Uterus (tissue), 4 donors: Measurements from ENCODE around the gene DNAJC24. TPM values are rescaled to one million over a fixed set of nuclear protein-coding genes. Genes with fewer than 3 reads are reported as not detected.

Experiments used
- DNase-seq, 2 donors: peaks; one replicate each; pipeline ENCODE4 v3.0.0-alpha.2; 2019 to 2020
- H3K27ac ChIP-seq, 2 donors: fragments of 200-600 bp; sonication (generic); 1 replicate in 1 of 2; 2 replicates in 1 of 2; pipeline ENCODE4 v1.5.1; 2016 to 2018
- H3K27me3 ChIP-seq, 2 donors: fragments of 200-600 bp; sonication (generic); one replicate each; pipeline ENCODE4 v1.5.1; 2018 to 2019; ENCODE audit warnings: control low read depth in 1 of 2
- H3K36me3 ChIP-seq, 2 donors: fragments of 200-600 bp; sonication (generic); one replicate each; pipeline ENCODE4 v1.5.1; 2019; ENCODE audit warnings: control low read depth in 1 of 2
- H3K4me1 ChIP-seq, 2 donors: fragments of 200-600 bp; sonication (generic); one replicate each; pipeline ENCODE4 v1.5.1; 2018 to 2019; ENCODE audit warnings: control low read depth in 1 of 2
- H3K4me3 ChIP-seq, 2 donors: fragments of 200-600 bp; sonication (generic); 1 replicate in 1 of 2; 2 replicates in 1 of 2; pipeline ENCODE4 v1.5.1; 2018 to 2019; ENCODE audit warnings: mild to moderate bottlenecking in 1 of 2
- H3K9me3 ChIP-seq, 2 donors: fragments of 200-600 bp; sonication (generic); one replicate each; pipeline ENCODE4 v1.5.1; 2019; ENCODE audit warnings: control low read depth in 1 of 2
- CTCF ChIP-seq, 4 experiments: fragments of 200-600 bp in 2 of 4; fragments of 450-650 bp in 2 of 4; sonication (generic) in 2 of 4; IDR thresholded peaks; one replicate each; pipeline ENCODE4 v1.5.1; 2016 to 2019; ENCODE audit warnings: antibody characterized with exemption in 4 of 4, mild to moderate bottlenecking in 2 of 4, moderate library complexity in 1 of 4
- POLR2A ChIP-seq, 2 donors: fragments of 450-650 bp; IDR thresholded peaks; one replicate each; pipeline ENCODE4 v1.6.1; 2016; ENCODE audit warnings: antibody characterized with exemption in 2 of 2, mild to moderate bottlenecking in 1 of 2, moderate library complexity in 1 of 2
- intact Hi-C: fragments of 100-400 bp; cut with DNase I; formaldehyde crosslinking; loops from one replicate; pipeline ENCODE4 v1.15.1; 2023; ENCODE audit warnings: low total_unique reads
- total RNA-seq, 4 donors: library from RNA; depleted of rRNA in 3 of 4; stranded (reverse); fragments of >200 nt in 3 of 4; gene quantifications; one replicate each; pipeline versions ENCODE4 v1.1.0 to v1.2.4, GENCODE V29; 2014 to 2023
- donor health status: DM: yes; HTN: yes; CAD: no.

The DNAJC24 gene
- total RNA-seq, 4 donors from 2014 or later, result 19.6 to 33.9 (median 23.0) TPM

GRCh38 chr11:31383116-31383515 lies 13.5 kb downstream of the DNAJC24 start:
- no peak for DNase-seq
- TF ChIP-seq POLR2A (IDR thresholded peaks at IDR 0.05) (no peak), CTCF (IDR thresholded peaks at IDR 0.05) (no peak)
- intact Hi-C loops, result no loop called here
- Histone ChIP-seq H3K9me3 (no peaks in the 10 kb centered on the region), H3K36me3 (no peaks in the 10 kb centered on the region), H3K4me1 (no peaks in the 10 kb centered on the region), H3K4me3 (no peak overlapping the region), H3K27me3 (no peaks in the 10 kb centered on the region), H3K27ac (no peak overlapping the region)

GRCh38 chr11:31387379-31387778 lies 17.7 kb downstream of the DNAJC24 start:
- no peak overlapping the region for H3K4me3 ChIP-seq
- intact Hi-C loops, result no loop called here
- no peak overlapping the region for H3K27ac ChIP-seq
- H3K27me3 ChIP-seq, result no peaks in the 10 kb centered on the region
- H3K36me3 ChIP-seq, result no peaks in the 10 kb centered on the region
- TF ChIP-seq POLR2A (IDR thresholded peaks at IDR 0.05) (no peak), CTCF (IDR thresholded peaks at IDR 0.05) (no peak)
- no peaks in the 10 kb centered on the region for H3K4me1 ChIP-seq
- H3K9me3 ChIP-seq, result no peaks in the 10 kb centered on the region
- no peak for DNase-seq

- H3K4me1 ChIP-seq, result no peaks in the 10 kb centered on the region
- no peak overlapping the region for H3K4me3 ChIP-seq
- H3K27me3 ChIP-seq, result no peaks in the 10 kb centered on the region
- H3K9me3 ChIP-seq, result no peaks in the 10 kb centered on the region
- DNase-seq, result no peak
- H3K27ac ChIP-seq, result no peak overlapping the region
- TF ChIP-seq CTCF (IDR thresholded peaks at IDR 0.05) (peak; percentile 21 to 30 (median 27)), POLR2A (IDR thresholded peaks at IDR 0.05) (no peak)
- no peaks in the 10 kb centered on the region for H3K36me3 ChIP-seq
- intact Hi-C loops, result no loop called here
Measured at GRCh38 chr11:31397239-31397834, 27.7 kb downstream of the DNAJC24 start.

- no peaks in the 10 kb centered on the region for H3K9me3 ChIP-seq
- no peak overlapping the region for H3K27ac ChIP-seq
- DNase-seq, result no peak
- H3K27me3 ChIP-seq, result no peaks in the 10 kb centered on the region
- H3K4me1 ChIP-seq, result no peaks in the 10 kb centered on the region
- no peak overlapping the region for H3K4me3 ChIP-seq
- no peaks in the 10 kb centered on the region for H3K36me3 ChIP-seq
- intact Hi-C loops, result no loop called here
- TF ChIP-seq POLR2A (IDR thresholded peaks at IDR 0.05), result no peak
- TF ChIP-seq CTCF (IDR thresholded peaks at IDR 0.05), result no peak
Measured at GRCh38 chr11:31404614-31405013, 35.0 kb downstream of the DNAJC24 start.

- Histone ChIP-seq H3K4me1 (no peaks in the 10 kb centered on the region), H3K36me3 (no peaks in the 10 kb centered on the region), H3K27ac (no peak overlapping the region), H3K4me3 (no peak overlapping the region), H3K9me3 (no peaks in the 10 kb centered on the region), H3K27me3 (no peaks in the 10 kb centered on the region)
- TF ChIP-seq POLR2A (IDR thresholded peaks at IDR 0.05) (no peak), CTCF (IDR thresholded peaks at IDR 0.05) (no peak)
- no peak for DNase-seq
- intact Hi-C loops, result no loop called here
Measured at GRCh38 chr11:31408201-31408600, 38.5 kb downstream of the DNAJC24 start.
